Neural cell (in vitro differentiated cells): Measurements from ENCODE around the gene TANGO6. TPM values are rescaled to one million over a fixed set of nuclear protein-coding genes. Genes with fewer than 3 reads are reported as not detected.

Source experiments
- H2AFZ ChIP-seq: fragments of 200-600, 300-800 bp; sonication (generic), shearing (Covaris generic); 2 replicates; pipeline ENCODE4 v1.6.0; 2014; ENCODE audit warnings: low read depth, mild to moderate bottlenecking, antibody characterized with exemption, low read length, moderate library complexity
- H3F3A ChIP-seq: fragments of 200-600 bp; shearing (Covaris generic); 2 replicates; pipeline ENCODE4 v1.6.1; 2016; ENCODE audit warnings: mild to moderate bottlenecking, moderate library complexity, mixed read lengths, antibody characterized with exemption, low read length; ENCODE audit not compliant: insufficient read depth, poor library complexity, severe bottlenecking
- H3K27ac ChIP-seq: fragments of 200-600, 300-800 bp; sonication (generic), shearing (Covaris generic); 2 replicates; pipeline ENCODE4 v1.5.1; 2014; ENCODE audit warnings: mild to moderate bottlenecking, low read length, moderate library complexity
- H3K27me3 ChIP-seq: fragments of 300-800, 200-600 bp; sonication (generic), shearing (Covaris generic); 2 replicates; pipeline ENCODE4 v1.6.0; 2014; ENCODE audit warnings: mild to moderate bottlenecking, low read depth, low read length, moderate library complexity; ENCODE audit not compliant: insufficient read depth
- H3K36me3 ChIP-seq: fragments of 300-800, 200-600 bp; sonication (generic), shearing (Covaris generic); 2 replicates; pipeline ENCODE4 v1.5.1; 2014; ENCODE audit warnings: mild to moderate bottlenecking, antibody characterized with exemption, low read length, moderate library complexity; ENCODE audit not compliant: insufficient read depth
- H3K4me2 ChIP-seq: fragments of 300-800, 200-600 bp; sonication (generic), shearing (Covaris generic); 2 replicates; pipeline ENCODE4 v1.6.0; 2014; ENCODE audit warnings: mild to moderate bottlenecking, low read length
- H3K4me3 ChIP-seq: fragments of 300-800, 200-600 bp; sonication (generic), shearing (Covaris generic); 2 replicates; pipeline ENCODE4 v1.5.1; 2014; ENCODE audit warnings: mild to moderate bottlenecking, low read length, moderate library complexity
- H3K79me2 ChIP-seq: fragments of 200-600 bp; shearing (Covaris generic); replicated peaks from 2 replicates; pipeline ENCODE4 v1.6.0; 2014; ENCODE audit warnings: mild to moderate bottlenecking, low read length, moderate library complexity; ENCODE audit not compliant: insufficient read depth
- H3K9ac ChIP-seq: fragments of 300-800, 200-600 bp; sonication (generic), shearing (Covaris generic); 2 replicates; pipeline ENCODE4 v1.6.1; 2016; ENCODE audit warnings: mild to moderate bottlenecking, low read length, mixed read lengths
- H3K9me2 ChIP-seq: fragments of 200-600 bp; shearing (Covaris generic); 2 replicates; pipeline ENCODE4 v1.6.1; 2016; ENCODE audit warnings: mild to moderate bottlenecking, low read length, mixed read lengths; ENCODE audit not compliant: insufficient read depth
- H3K9me3 ChIP-seq: fragments of 200-600, 300-800 bp; sonication (generic), shearing (Covaris generic); 2 replicates; pipeline ENCODE4 v1.6.1; 2016; ENCODE audit warnings: mild to moderate bottlenecking, mixed run types, low read length, moderate library complexity, mixed read lengths
- H4K20me1 ChIP-seq: fragments of 200-600 bp; shearing (Covaris generic); 2 replicates; pipeline ENCODE4 v1.6.1; 2016; ENCODE audit warnings: mild to moderate bottlenecking, mixed run types; ENCODE audit not compliant: insufficient read depth
- CTCF ChIP-seq: fragments of 450-650 bp; IDR thresholded peaks from 2 replicates; pipeline ENCODE4 v1.5.1; 2014; ENCODE audit warnings: antibody characterized with exemption, mild to moderate bottlenecking, moderate library complexity; ENCODE audit not compliant: poor library complexity, severe bottlenecking
- EP300 ChIP-seq: fragments of 450-650 bp; conservative IDR thresholded peaks from 2 replicates; pipeline ENCODE4 v1.6.1; 2014; ENCODE audit warnings: antibody characterized with exemption, mild to moderate bottlenecking, moderate library complexity; ENCODE audit not compliant: poor library complexity, severe bottlenecking
- EZH2 ChIP-seq: fragments of 200-600, 300-800 bp; shearing (Covaris generic), sonication (generic); IDR thresholded peaks from 2 replicates; pipeline ENCODE4 v1.6.1; 2014; ENCODE audit warnings: antibody characterized with exemption, low read length, borderline replicate concordance, mild to moderate bottlenecking; ENCODE audit not compliant: insufficient read depth, poor library complexity, severe bottlenecking
- POLR2AphosphoS5 ChIP-seq: IDR thresholded peaks from 2 replicates; pipeline ENCODE4 v1.6.1; 2012
- RAD21 ChIP-seq: fragments of 450-650 bp; conservative IDR thresholded peaks from 2 replicates; pipeline ENCODE4 v1.6.1; 2014; ENCODE audit warnings: antibody characterized with exemption, mild to moderate bottlenecking, moderate library complexity
- REST ChIP-seq: IDR thresholded peaks from 2 replicates; pipeline ENCODE4 v1.6.1; 2012; ENCODE audit warnings: borderline replicate concordance
- SMC3 ChIP-seq: fragments of 450-650 bp; conservative IDR thresholded peaks from 2 replicates; pipeline ENCODE4 v1.6.1; 2014; ENCODE audit warnings: antibody characterized with exemption, mild to moderate bottlenecking, moderate library complexity; ENCODE audit not compliant: poor library complexity
- TAF1 ChIP-seq: IDR thresholded peaks from 2 replicates; pipeline ENCODE4 v1.6.1; 2012; ENCODE audit warnings: low read depth
- polyA plus RNA-seq: library from polyadenylated mRNA; depleted of rRNA; stranded (reverse); fragments of >200 nt; gene quantifications from 2 replicates; pipeline ENCODE4 v1.2.3, GENCODE V29; 2014

Gene TANGO6
- polyA plus RNA-seq, 1 donor from 2014 or later = 9.5 TPM

- Histone ChIP-seq H3K9ac (no peak overlapping the region), H3K27me3 (no peaks in the 10 kb centered on the region), H3K4me3 (no peak overlapping the region), H3K27ac (no peak overlapping the region), H3K9me2 (no peaks in the 10 kb centered on the region), H3F3A (no peaks in the 10 kb centered on the region), H3K36me3 (no peaks in the 10 kb centered on the region), H2AFZ (no peak overlapping the region), H4K20me1 (no peaks in the 10 kb centered on the region), H3K4me2 (no peak overlapping the region), H3K9me3 (no peaks in the 10 kb centered on the region), H3K79me2 (no peaks in the 10 kb centered on the region)
- TF ChIP-seq REST (no peak), CTCF (no peak), TAF1 (no peak), EZH2 (no peak), EP300 (no peak)
These were observed 54.7 kb downstream of the TANGO6 start for GRCh38 chr16:68898026-68898425.

- no peak overlapping the region for H2AFZ ChIP-seq
- H4K20me1 ChIP-seq = no peaks in the 10 kb centered on the region
- H3K4me3 ChIP-seq = no peak overlapping the region
- no peaks in the 10 kb centered on the region for H3K36me3 ChIP-seq
- H3K27me3 ChIP-seq = no peaks in the 10 kb centered on the region
- TF ChIP-seq RAD21 = no peak
- TF ChIP-seq SMC3 = no peak
- TF ChIP-seq POLR2AphosphoS5 = no peak
- H3K4me2 ChIP-seq = no peak overlapping the region
- H3K79me2 ChIP-seq = no peaks in the 10 kb centered on the region
- H3F3A ChIP-seq = no peaks in the 10 kb centered on the region
- no peak overlapping the region for H3K27ac ChIP-seq
- no peaks in the 10 kb centered on the region for H3K9me2 ChIP-seq
- H3K9me3 ChIP-seq = no peaks in the 10 kb centered on the region
- no peak overlapping the region for H3K9ac ChIP-seq
These were observed 56.7 kb downstream of the TANGO6 start for GRCh38 chr16:68900009-68900408.
